Sigmoid colon (tissue), 7 donors: ENCODE data around the gene RIMBP2. TPM values are rescaled to one million over a fixed set of nuclear protein-coding genes. Genes with fewer than 3 reads are reported as not detected.

Experiments
- DNase-seq: peaks from one replicate; pipeline ENCODE4 v3.0.0-alpha.2; 2019
- H3K27ac ChIP-seq, 4 donors: fragments of 200-600 bp; sonication (generic); one replicate each; pipeline ENCODE4 v1.5.1; 2016 to 2019; ENCODE audit warnings: mild to moderate bottlenecking in 1 of 4
- H3K27me3 ChIP-seq, 3 donors: fragments of 200-600 bp; sonication (generic); one replicate each; pipeline ENCODE4 v1.5.1; 2019; ENCODE audit warnings: mild to moderate bottlenecking in 1 of 3
- H3K36me3 ChIP-seq, 4 donors: fragments of 200-600 bp; sonication (generic); one replicate each; pipeline ENCODE4 v1.5.1; 2016 to 2019
- H3K4me1 ChIP-seq, 4 donors: fragments of 200-600 bp; sonication (generic); one replicate each; pipeline ENCODE4 v1.5.1; 2017 to 2019
- H3K4me3 ChIP-seq, 4 donors: fragments of 200-600 bp; sonication (generic); one replicate each; pipeline ENCODE4 v1.5.1; 2017 to 2019; ENCODE audit warnings: mild to moderate bottlenecking in 2 of 4, moderate library complexity in 1 of 4
- H3K9me3 ChIP-seq, 4 donors: fragments of 200-600 bp in 3 of 4; sonication (generic) in 3 of 4; one replicate each; pipeline versions ENCODE4 v1.5.1 to v1.6.1; 2013 to 2019
- CTCF ChIP-seq, 4 experiments: fragments of 450-650 bp in 3 of 4; fragments of 200-600 bp in 1 of 4; IDR thresholded peaks; one replicate each; pipeline ENCODE4 v1.5.1; 2016 to 2019; ENCODE audit warnings: antibody characterized with exemption in 4 of 4, mild to moderate bottlenecking in 3 of 4, moderate library complexity in 2 of 4
- EP300 ChIP-seq, 4 donors: sonication (generic); formaldehyde crosslinking; IDR thresholded peaks; one replicate each; pipeline ENCODE4 v1.6.1; 2017; ENCODE audit warnings: antibody characterized with exemption in 4 of 4
- POLR2A ChIP-seq, 2 donors: fragments of 450-650 bp; IDR thresholded peaks; one replicate each; pipeline ENCODE4 v1.6.1; 2016; ENCODE audit warnings: antibody characterized with exemption in 2 of 2, mild to moderate bottlenecking in 2 of 2, moderate library complexity in 2 of 2
- POLR2AphosphoS5 ChIP-seq, 4 donors: sonication (generic); formaldehyde crosslinking; IDR thresholded peaks; one replicate each; pipeline ENCODE4 v1.6.1; 2017; ENCODE audit warnings: antibody characterized with exemption in 4 of 4
- WGBS, 2 donors: extraction: QIAGEN DNeasy Blood & Tissue Kit; methylation state at CpG; one replicate each; pipeline ENCODE4 v1.1.7; 2013; 5-methylcytosine and 5-hydroxymethylcytosine counted together
- intact Hi-C: fragments of 100-400 bp; cut with DNase I; formaldehyde crosslinking; loops from one replicate; pipeline ENCODE4 v1.15.1; 2023
- polyA plus RNA-seq, 3 donors: library from polyadenylated mRNA; stranded (reverse); fragments of 200-250 nt; gene quantifications; one replicate each; pipeline ENCODE4 v1.2.3, GENCODE V29; 2013
- total RNA-seq, 4 donors: library from RNA; depleted of rRNA; stranded (reverse); fragments of >200 nt; gene quantifications; one replicate each; pipeline ENCODE4 v1.1.0, GENCODE V29; 2016
- donor health status: healthy with polysubstance abuse.
- donor health status: Bipolar disorder and iron deficiency.
- donor health status: healthy.

RIMBP2 gene
- total and polyA plus RNA-seq, 7 donors = under 0.01 to 5.5 (median 1.4) TPM

DNA sequence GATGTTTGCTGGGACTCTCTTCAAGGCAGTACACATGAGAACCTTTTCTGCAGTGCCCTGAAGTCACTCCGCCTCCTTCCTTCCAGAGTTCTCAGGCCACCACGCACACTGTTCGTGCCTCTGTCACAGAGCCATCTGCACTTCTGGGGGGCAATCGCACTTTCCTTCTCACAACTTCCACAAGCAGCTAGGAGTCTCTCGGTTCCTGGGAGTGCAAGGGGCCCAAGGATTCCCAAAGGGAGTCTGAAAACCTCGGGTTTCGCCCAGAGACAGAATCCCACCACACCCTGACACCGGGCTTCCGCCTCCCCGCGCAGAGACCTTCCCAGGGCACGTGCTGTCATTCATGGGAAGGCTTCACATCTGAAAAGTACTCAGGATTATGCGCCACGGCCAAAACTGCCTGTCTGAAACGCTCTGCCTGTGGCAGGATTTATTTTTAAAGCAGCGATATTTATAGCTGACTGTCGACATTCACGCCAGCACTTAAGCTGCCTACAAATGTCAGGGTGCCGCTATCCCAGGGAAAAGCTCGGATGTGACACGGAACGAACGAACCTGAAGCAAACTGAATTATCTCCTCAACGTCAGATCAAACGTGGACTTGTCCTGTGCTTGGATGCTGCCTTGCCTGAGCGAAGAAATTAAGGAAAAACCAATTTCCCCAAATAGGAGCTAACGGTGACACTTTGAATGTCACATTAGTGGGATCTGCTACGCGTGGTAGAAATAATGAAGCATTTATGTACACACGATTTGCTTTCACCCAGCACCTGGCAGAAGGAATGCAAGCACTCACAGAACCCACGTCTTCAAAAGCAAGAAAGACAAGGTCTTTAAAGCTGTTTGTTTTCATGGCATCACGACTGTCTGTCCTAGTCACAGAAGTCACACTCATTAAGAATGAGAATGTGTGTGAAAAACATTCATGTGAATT, 224.4 kb downstream of the RIMBP2 start:
- intact Hi-C loops = no loop called here
- H3K9me3 ChIP-seq = no peaks in the 10 kb centered on the region
- no peak overlapping the region for H3K27ac ChIP-seq
- H3K27me3 ChIP-seq = peaks cover 0 to 18% (median 0%) of the 10 kb centered on the region in 3 donors
- no peak overlapping the region for H3K4me3 ChIP-seq
- TF ChIP-seq EP300 (IDR thresholded peaks at IDR 0.05) (no peak), CTCF (IDR thresholded peaks at IDR 0.05) (no peak), POLR2AphosphoS5 (IDR thresholded peaks at IDR 0.05) (no peak), POLR2A (IDR thresholded peaks at IDR 0.05) (no peak)
- H3K36me3 ChIP-seq = no peaks in the 10 kb centered on the region
- no peaks in the 10 kb centered on the region for H3K4me1 ChIP-seq
- no peak for DNase-seq
- 70 to 79% methylated on average over 32 of the region's 32 CpGs for WGBS, 2 donors

DNA sequence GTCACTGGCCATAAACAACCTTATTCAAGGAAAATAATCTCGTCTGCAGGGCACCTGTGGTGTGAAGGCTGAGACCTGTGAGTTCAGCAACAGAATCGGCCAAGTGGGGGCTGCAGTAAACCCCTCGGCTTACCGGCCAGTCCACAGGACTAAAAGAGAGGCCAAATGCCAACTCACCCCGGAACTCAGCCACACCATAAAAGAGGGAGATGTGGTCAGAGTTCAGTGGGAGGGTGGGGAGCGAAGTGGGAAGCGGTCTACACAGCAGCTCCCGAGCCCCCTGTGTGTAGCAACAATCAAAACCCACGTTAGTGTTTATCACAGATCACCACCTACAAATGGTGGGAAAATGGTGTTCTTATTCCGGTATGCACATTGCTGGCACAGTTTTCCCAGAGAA, 225.4 kb downstream of the RIMBP2 start:
- H3K4me1 ChIP-seq = no peaks in the 10 kb centered on the region
- no peaks in the 10 kb centered on the region for H3K9me3 ChIP-seq
- intact Hi-C loops = no loop called here
- H3K27me3 ChIP-seq = peaks cover 0 to 18% (median 0%) of the 10 kb centered on the region in 3 donors
- no peaks in the 10 kb centered on the region for H3K36me3 ChIP-seq
- DNase-seq = no peak
- H3K4me3 ChIP-seq = no peak overlapping the region
- 66 to 74% methylated on average over 10 of the region's 10 CpGs for WGBS, 2 donors
- H3K27ac ChIP-seq = no peak overlapping the region
- TF ChIP-seq POLR2AphosphoS5 (IDR thresholded peaks at IDR 0.05) (no peak), CTCF (IDR thresholded peaks at IDR 0.05) (no peak), POLR2A (IDR thresholded peaks at IDR 0.05) (no peak), EP300 (IDR thresholded peaks at IDR 0.05) (no peak)

- Histone ChIP-seq H3K27ac (no peak overlapping the region), H3K4me1 (no peaks in the 10 kb centered on the region), H3K9me3 (no peaks in the 10 kb centered on the region), H3K4me3 (no peak overlapping the region), H3K27me3 (peaks cover 0 to 21% (median 0%) of the 10 kb centered on the region in 3 donors), H3K36me3 (no peaks in the 10 kb centered on the region)
- intact Hi-C loops = no loop called here
- 89 to 93% methylated on average over 7 of the region's 7 CpGs for WGBS, 2 donors
- no peak for TF ChIP-seq POLR2A (IDR thresholded peaks at IDR 0.05)
- TF ChIP-seq EP300 (IDR thresholded peaks at IDR 0.05) = no peak
- no peak for DNase-seq
Observed at GRCh38 chr12:130489293-130489692, 226.8 kb downstream of the RIMBP2 start.

DNA sequence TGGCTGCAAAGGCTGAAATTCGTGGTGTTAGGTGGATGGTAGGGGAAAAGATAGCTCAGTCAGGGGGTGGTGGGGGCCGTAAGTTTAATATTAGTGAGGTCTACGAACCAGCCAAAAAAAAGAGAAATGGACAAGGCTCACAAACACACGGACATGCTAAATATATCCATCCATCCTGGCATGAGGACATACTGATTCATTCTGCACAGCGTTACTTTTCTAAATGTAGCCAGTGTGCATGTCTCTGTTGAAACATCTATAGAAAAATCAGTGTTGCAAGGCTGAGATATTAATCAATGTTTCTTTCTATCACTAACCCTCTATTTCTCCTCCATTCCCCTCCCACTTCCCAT, 227.8 kb downstream of the RIMBP2 start:
- 82 to 83% methylated on average over 5 of the region's 5 CpGs for WGBS, 2 donors
- no peak for DNase-seq
- no peaks in the 10 kb centered on the region for H3K9me3 ChIP-seq
- no peak overlapping the region for H3K4me3 ChIP-seq
- H3K27me3 ChIP-seq = peaks cover 0 to 23% (median 0%) of the 10 kb centered on the region in 3 donors
- no peak overlapping the region for H3K27ac ChIP-seq
- TF ChIP-seq CTCF (IDR thresholded peaks at IDR 0.05) (no peak), POLR2A (IDR thresholded peaks at IDR 0.05) (no peak), POLR2AphosphoS5 (IDR thresholded peaks at IDR 0.05) (no peak), EP300 (IDR thresholded peaks at IDR 0.05) (no peak)
- H3K36me3 ChIP-seq = no peaks in the 10 kb centered on the region
- intact Hi-C loops = no loop called here
- no peaks in the 10 kb centered on the region for H3K4me1 ChIP-seq

DNA sequence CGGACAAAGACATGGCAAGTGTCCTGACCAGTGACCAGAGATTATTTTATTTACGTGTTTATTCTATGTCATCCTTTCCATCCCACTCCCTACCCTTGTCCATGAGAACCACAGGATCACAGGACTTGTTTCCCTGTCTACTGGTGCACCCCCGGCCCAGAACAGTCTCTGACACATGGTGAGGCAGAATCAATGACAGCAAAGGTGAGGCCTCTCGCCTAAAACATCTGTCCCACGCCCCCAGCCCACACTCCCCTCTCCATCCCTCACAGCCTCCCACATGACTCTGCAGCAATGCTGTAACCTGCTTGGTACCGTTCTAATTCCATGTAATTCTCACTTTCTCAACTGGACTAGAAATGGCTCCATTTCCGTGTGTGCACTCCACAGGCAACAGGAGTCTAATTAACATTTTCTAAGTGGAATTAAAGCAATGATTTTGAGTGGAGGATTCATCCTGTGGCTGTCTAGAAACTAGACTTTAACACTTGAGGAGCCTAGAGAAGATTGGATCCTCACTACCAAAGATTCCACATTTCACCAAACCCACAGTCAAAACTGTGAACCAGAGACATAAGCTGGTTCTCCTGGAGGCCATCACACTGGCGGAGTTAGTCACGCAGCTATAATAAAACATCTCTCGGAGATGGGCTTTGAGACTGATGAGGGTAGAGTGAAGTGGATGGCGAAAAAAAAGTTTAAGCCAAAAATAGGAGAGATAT, 228.3 kb downstream of the RIMBP2 start:
- no peak for TF ChIP-seq POLR2A (IDR thresholded peaks at IDR 0.05)
- no peak for TF ChIP-seq EP300 (IDR thresholded peaks at IDR 0.05)
- no peak for TF ChIP-seq POLR2AphosphoS5 (IDR thresholded peaks at IDR 0.05)
- TF ChIP-seq CTCF (IDR thresholded peaks at IDR 0.05) = no peak
- DNase-seq = no peak
- H3K4me3 ChIP-seq = no peak overlapping the region
- no peaks in the 10 kb centered on the region for H3K4me1 ChIP-seq
- peaks cover 0 to 23% (median 0%) of the 10 kb centered on the region in 3 donors for H3K27me3 ChIP-seq
- 87 to 88% methylated on average over 11 of the region's 11 CpGs for WGBS, 2 donors
- no peaks in the 10 kb centered on the region for H3K9me3 ChIP-seq
- H3K36me3 ChIP-seq = no peaks in the 10 kb centered on the region
- intact Hi-C loops = no loop called here
- H3K27ac ChIP-seq = no peak overlapping the region
